ENCODE data around the gene PTGER2. TPM values are rescaled to one million over a fixed set of nuclear protein-coding genes. Genes with fewer than 3 reads are reported as not detected.

The PTGER2 gene
- total RNA-seq, 4 donors from 2014 or later: 1.1 to 9.4 (median 4.9) TPM

GRCh38 chr14:52277552-52277951 is 36.6 kb upstream of the PTGER2 start:
- intact Hi-C loops (cut with DNase I; ENCODE audit: low total_unique reads): no loop called here
- no peak for DNase-seq
- Histone ChIP-seq H3K9me3 (no peaks in the 10 kb centered on the region), H3K4me1 (no peaks in the 10 kb centered on the region), H3K36me3 (peaks cover 0 to 3% (median 0%) of the 10 kb centered on the region in 4 donors), H3K4me3 (no peak overlapping the region), H3K27me3 (no peaks in the 10 kb centered on the region), H3K27ac (no peak overlapping the region)
- in situ Hi-C loops (cut with MboI; ENCODE audit: low pct_ligation_motif_present in 1 of 4, low pct_unique_long_range_greater_than_20kb in 1 of 4, low sequenced_read_pairs in 3 of 4): loop anchor here in 2 of 4 donors (10.0 to 25.0 kb wide), 2 partner anchors 140 to 293 kb away; partner anchors contain the start of gene RTRAF (in 1 of the 2)
- no peak for TF ChIP-seq CTCF (IDR thresholded peaks at IDR 0.05)
- TF ChIP-seq POLR2A (IDR thresholded peaks at IDR 0.05): no peak
- no peak for TF ChIP-seq EP300 (IDR thresholded peaks at IDR 0.05; ENCODE audit: low read depth)
- no peak for TF ChIP-seq POLR2AphosphoS5 (IDR thresholded peaks at IDR 0.05)
- WGBS, 2 donors (ENCODE audit: low coverage in 1 of 2): 90 to 98% methylated on average over 3 to 4 of the region's 4 CpGs

GRCh38 chr14:52279408-52279807 is 34.7 kb upstream of the PTGER2 start:
- in situ Hi-C loops (cut with MboI; ENCODE audit: low pct_ligation_motif_present in 1 of 4, low pct_unique_long_range_greater_than_20kb in 1 of 4, low sequenced_read_pairs in 3 of 4) (loop anchor here in 2 of 4 donors (10.0 to 25.0 kb wide), 2 partner anchors 142 to 295 kb away; partner anchors contain the start of gene RTRAF (in 1 of the 2)), intact Hi-C loops (cut with DNase I; ENCODE audit: low total_unique reads) (no loop called here)
- Histone ChIP-seq H3K4me1 (no peaks in the 10 kb centered on the region), H3K27me3 (no peaks in the 10 kb centered on the region), H3K4me3 (no peak overlapping the region), H3K27ac (no peak overlapping the region), H3K36me3 (peaks cover 0 to 3% (median 0%) of the 10 kb centered on the region in 4 donors), H3K9me3 (no peaks in the 10 kb centered on the region)
- WGBS, 2 donors (ENCODE audit: low coverage in 1 of 2): 26 to 40% methylated on average over 3 of the region's 3 CpGs
- no peak for TF ChIP-seq POLR2A (IDR thresholded peaks at IDR 0.05)
- no peak for TF ChIP-seq CTCF (IDR thresholded peaks at IDR 0.05)
- no peak for TF ChIP-seq EP300 (IDR thresholded peaks at IDR 0.05; ENCODE audit: low read depth)
- no peak for TF ChIP-seq POLR2AphosphoS5 (IDR thresholded peaks at IDR 0.05)
- no peak for DNase-seq

GRCh38 chr14:52283099-52283498 is 31.0 kb upstream of the PTGER2 start:
- intact Hi-C loops (cut with DNase I; ENCODE audit: low total_unique reads): no loop called here

More at GRCh38 chr14:52283099-52283498, 31.0 kb upstream of the PTGER2 start:
- Histone ChIP-seq H3K27ac (no peak overlapping the region), H3K27me3 (no peaks in the 10 kb centered on the region), H3K9me3 (peaks cover 0 to 2% of the 10 kb centered on the region in 2 donors), H3K4me1 (peaks cover 0 to 2% (median 0%) of the 10 kb centered on the region in 4 donors), H3K4me3 (no peak overlapping the region), H3K36me3 (no peaks in the 10 kb centered on the region)
- 66 to 72% methylated on average over 2 of the region's 2 CpGs for WGBS, 2 donors (ENCODE audit: low coverage in 1 of 2)
- in situ Hi-C loops (cut with MboI; ENCODE audit: low pct_ligation_motif_present in 1 of 4, low pct_unique_long_range_greater_than_20kb in 1 of 4, low sequenced_read_pairs in 3 of 4): loop anchor here in 2 of 4 donors (10.0 to 25.0 kb wide), 2 partner anchors 128 to 146 kb away; no protein-coding TSS in a partner anchor
- DNase-seq: no peak
- no peak for TF ChIP-seq EP300 (IDR thresholded peaks at IDR 0.05; ENCODE audit: low read depth)
- no peak for TF ChIP-seq CTCF (IDR thresholded peaks at IDR 0.05)
- TF ChIP-seq POLR2AphosphoS5 (IDR thresholded peaks at IDR 0.05): no peak
- no peak for TF ChIP-seq POLR2A (IDR thresholded peaks at IDR 0.05)
